DMS114 treated with DMSO at 0.1 percent for 48 hours (cell line): ENCODE data around the gene LURAP1L.

Experiments
- DNase-seq: peaks from one replicate; lab custom pipeline; 2025; ENCODE audit not compliant: unreplicated experiment; lab: John Stamatoyannopoulos, UW

The LURAP1L gene

DNA sequence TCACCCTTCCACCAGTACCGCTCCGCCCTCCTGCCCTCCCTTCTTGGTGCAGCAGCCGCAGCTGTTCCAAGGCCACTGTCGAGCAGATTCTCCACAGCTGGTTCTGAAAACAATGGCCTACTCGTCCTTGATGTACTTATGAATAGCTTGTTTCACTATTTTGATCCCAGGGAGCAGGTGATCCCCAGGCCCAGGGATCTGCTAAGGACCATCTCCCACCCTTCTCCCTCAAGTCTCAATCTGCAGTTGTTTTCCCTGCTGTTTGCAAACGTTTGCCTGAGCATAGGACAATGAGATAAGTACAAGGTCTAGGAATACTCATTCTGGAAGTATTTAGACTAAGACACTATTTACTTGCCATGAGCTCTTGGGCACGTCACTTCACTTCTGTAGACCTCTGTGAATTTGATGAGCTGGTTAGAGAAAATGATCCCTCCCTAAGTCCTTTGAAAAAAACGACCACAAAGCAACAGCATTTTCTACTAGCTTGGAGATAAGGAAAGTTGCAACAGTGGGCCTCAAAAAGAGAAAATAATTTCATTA lies 1.8 kb downstream of the LURAP1L start:
- DNase-seq = no peak

DNA sequence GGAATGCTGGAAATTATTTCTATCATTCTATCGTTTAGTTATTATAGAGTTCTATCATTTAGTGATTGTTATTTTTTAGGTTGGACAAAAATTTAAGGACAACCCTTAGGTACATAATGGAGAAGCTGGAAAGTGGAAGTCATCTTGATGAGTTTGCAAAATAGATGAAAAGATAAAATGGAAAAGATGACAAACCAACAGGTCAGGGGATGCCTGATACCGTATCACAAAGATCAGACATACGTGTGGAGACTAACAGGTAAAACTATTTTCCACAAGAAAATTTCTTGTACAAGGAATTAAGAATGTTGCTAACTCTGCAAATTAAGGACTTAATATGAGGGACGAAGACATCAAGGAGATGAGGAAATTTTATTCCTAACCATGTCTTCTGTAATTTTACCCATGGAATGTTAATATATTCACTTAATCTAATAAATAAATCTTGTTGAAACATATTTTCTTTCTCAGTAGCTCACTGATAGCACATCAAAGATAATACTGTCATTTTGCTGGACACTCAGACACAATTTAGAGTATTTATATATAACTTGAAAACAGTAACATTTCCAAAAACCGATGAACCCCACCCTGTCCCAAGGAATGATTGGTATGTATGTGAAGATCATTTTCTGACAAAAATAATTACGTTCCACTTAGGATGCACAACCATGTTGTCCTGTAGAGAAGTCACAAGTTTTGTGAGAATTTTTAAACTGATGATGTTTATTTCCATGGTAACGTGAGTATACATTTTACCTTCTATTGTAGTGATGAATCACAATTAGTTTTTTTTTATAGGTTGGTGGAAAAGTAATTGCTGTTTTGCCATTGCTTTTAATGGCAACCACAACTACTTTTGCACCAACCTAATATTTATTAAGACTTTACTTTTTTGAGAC lies 2.6 kb downstream of the LURAP1L start:
- DNase-seq = no peak

DNA sequence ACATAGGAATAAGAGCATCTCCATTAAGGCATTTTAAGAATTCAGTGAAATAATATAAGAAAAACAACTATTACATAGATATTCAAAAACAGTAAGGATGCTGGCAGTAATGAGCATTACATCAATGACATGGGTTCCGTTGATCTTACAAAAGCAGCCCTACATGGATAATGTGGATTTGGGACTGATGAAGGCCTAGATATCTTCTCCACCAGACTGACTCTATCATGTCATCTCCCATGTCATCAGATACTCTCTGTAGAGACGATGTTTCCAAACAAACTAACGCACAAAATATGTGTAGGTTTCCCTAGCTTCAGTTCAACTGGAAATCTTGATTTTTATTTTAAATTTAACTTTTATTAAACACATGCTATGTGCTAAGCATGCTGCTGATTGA lies 3.6 kb downstream of the LURAP1L start:
- no peak for DNase-seq

- DNase-seq = no peak
Measured at GRCh38 chr9:12781226-12781733, 6.5 kb downstream of the LURAP1L start.

DNA sequence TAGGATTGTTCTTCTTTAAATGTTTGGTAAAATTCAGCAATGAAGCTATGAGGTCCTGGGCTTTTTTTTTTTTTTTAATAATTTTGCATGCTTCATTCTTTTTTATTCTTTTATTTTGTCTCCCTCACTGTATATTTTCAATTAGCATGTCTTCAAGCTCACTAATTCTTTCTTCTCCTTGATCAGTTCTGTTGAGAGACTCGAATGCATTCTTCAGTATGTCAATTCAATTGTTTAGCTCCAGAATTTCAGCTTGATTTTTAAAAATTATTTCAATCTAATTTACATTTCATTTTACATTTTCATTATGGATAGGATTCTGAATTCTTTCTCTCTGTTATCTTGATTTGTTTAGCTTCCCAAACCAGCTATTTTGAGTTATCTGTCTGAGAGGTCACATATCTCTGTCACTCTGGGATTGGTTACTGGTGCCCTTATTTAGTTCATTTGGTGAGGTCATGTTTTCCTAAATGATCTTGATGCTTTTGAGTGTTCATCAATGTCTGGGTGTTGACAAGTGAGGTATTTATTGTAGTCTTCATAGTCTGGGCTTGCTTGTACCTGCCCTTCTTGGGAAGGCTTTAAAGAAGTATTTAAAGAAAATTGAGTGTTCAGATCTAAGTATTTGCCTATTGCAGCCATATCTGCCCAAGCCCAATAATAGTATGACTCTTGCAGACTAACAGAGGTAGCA lies 9.1 kb downstream of the LURAP1L start:
- DNase-seq = no peak

DNA sequence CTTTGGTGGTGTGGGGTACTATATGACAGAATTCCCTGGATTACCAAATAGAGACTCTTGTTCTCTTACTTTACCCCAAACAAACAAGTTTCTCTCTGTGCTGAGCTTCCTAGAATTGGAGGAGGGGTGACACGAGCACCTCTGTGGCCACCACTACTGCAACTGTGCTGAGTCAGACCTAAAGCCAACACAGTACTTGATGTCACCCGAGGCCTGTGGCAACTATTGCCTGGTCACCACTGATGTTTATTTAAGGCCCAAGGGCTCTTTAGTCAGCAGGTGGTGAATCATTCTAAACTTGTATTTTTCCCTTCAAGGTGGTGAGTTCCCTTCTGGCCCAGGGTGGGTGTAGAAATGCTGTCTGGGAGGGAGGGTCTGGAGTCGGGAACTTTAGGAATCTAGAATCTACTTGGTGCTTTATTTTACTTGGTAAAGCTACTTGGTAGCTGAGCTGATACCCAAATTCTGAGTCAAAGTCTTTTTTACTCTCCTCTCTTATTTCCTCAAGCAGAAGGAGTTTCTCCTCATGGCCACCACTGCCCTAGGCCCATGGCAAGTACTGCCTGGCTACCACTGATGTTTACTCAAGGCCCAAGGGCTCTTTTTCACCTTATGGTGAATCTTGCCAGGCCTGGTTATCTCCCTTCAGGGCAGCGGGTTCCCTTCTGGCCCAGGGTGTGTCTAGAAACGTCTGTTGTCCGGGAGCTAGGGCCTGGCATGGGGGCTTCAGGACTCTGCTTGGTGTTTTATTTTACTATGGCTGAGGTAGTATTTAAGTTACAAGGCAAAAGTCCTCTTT lies 9.8 kb downstream of the LURAP1L start:
- DNase-seq = no peak

DNA sequence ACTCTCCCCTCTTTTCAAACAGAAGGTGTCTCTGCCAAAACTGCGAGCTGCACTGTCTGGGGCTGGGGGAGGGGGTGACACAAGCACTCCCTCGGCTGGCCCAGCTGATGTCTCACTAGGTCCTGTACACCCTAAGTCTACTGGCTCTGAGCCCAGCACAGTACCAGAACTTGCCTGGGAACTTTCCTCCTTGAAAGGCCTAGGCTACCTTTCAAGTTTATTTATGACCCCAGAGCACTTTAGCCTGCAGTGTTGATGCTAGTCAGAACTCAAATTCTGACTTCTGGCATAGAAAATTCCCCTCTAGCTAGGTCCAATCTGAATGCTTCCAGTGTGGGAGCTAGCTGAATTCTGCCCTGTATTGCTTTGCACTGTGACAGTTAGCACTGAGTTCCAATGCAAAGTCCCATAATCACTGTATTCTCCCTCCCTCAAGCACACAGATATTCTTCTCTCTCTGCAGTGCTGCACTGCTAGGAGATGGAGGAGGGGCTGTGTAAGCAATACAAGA lies 10.5 kb downstream of the LURAP1L start:
- no peak for DNase-seq

DNA sequence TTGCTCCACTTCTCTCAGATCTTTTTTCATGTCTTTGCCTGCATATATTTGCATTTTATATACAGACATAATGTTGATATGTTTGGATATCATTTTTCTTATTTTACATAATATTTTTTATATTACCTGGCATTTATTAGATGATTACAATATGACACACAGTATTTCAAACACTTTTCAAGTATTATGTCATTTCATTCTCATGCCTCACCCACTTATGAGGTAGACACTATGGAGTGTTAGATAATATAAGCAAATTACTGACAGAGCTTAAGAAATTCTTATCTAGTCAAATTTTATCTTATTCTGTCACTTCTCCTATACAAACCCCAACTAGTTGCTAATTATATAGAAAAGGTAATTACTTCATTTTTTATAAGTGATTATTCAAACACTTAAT lies 11.1 kb downstream of the LURAP1L start:
- DNase-seq = no peak

- no peak for DNase-seq
Measured at GRCh38 chr9:12790001-12790400, 15.2 kb downstream of the LURAP1L start.

- no peak for DNase-seq
Measured at GRCh38 chr9:12790883-12791282, 16.1 kb downstream of the LURAP1L start.

- DNase-seq = no peak
Measured at GRCh38 chr9:12794101-12794799, 19.4 kb downstream of the LURAP1L start.

- DNase-seq = no peak
Measured at GRCh38 chr9:12796601-12797000, 21.8 kb downstream of the LURAP1L start.

DNA sequence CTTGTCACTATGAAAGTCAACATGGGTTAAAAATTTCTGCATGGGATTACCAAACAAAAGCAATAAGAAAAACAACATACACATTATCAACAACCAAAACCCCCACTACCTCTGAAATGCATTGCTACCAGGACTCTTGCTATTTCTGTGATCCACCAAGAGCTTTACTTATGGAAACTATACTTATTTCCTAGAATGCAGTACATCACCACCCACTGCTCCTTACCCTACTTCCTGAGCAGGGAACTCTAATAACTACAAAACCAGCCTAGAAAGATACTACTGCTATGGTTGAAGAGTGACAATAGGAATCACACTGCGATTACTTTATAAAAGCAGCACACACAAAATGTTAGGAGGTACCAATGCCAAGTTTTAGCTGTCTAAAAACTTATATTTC lies 22.2 kb downstream of the LURAP1L start:
- no peak for DNase-seq

GRCh38 chr9:12798066-12798770 lies 23.4 kb downstream of the LURAP1L start:
- DNase-seq = no peak

DNA sequence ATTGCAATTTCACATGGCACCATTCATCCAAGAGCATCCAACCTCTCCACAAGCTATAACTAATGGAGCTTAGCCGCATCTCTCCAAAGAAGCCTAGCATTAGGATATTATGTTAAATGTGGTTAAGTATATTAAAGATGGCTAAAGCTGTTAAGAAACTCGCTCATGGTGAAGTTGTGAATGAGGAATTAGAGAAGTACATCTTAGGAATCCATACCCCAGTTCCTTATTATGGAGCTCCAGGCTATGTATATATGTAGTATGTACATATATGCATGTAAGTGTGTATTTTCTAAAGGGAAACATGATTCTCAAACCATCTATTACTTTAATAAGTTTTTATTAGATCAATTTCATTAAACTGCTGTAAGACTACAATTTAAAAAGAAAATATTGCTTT lies 26.4 kb downstream of the LURAP1L start:
- no peak for DNase-seq

DNA sequence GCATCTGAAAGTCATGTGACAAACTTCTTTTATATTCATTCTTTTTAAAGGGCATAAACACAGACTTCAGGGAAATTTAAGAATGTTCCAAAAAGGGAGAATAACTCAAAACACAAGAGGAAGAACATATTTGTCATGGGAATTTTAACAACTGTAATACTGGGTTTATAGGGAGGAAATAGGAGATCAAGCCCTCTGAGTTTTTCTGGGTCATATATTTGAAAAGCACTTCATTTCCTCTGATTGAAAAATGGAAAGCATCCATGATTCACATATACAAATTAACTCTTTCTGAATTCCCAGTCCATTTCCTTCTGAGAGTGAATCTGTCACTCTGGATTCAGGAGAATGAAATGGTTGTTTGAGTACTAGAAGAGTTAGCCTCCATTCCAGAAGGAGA lies 26.8 kb downstream of the LURAP1L start:
- DNase-seq = no peak

- no peak for DNase-seq
Measured at GRCh38 chr9:12802093-12802492, 27.3 kb downstream of the LURAP1L start.

- no peak for DNase-seq
Measured at GRCh38 chr9:12808569-12808968, 33.7 kb downstream of the LURAP1L start.

DNA sequence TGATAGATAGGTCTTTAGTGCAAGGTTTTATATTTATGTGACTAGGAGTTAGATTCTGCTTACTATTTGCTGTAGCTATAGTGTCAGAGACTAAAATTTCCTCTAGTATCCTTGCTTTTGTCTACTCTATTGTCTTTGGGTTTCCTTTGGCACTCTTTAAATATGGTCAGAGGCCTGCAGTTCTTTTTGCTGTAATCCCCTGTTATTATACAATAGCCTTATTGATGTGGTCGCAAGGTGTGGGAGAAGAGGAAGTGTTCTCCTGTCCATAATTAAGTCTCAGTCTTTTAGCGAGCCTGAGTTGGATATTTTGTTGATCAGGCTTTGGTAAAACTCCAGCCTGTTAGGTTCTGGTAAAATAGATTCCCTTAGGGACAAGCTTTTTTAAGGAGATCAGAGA lies 34.9 kb downstream of the LURAP1L start:
- no peak for DNase-seq

DNA sequence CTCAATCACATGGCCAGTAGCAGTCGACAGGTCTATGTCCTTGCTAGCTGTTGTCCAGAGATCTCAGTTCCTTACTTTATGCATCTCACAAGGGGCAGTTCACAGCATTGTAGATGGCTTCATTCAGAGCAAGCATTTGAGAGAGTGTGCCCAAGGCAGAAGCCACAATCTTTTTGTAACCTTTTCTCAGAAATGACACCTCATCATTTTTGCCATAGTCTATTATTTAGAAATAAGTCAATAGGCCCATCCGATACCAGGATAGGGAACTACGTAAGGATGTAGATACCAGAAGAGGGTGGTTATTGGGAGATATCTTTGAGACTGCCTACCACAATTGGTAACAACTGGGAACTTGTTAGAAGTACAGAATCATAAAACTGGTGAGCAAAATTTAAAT lies 37.1 kb downstream of the LURAP1L start:
- no peak for DNase-seq
